Liver (tissue), 9 donors: ENCODE measurements around the gene ASIC2. TPM values are rescaled to one million over a fixed set of nuclear protein-coding genes. Genes with fewer than 3 reads are reported as not detected.

Experiments used
- DNase-seq: peaks from one replicate; pipeline ENCODE4 v3.0.0-alpha.2; 2017; ENCODE audit warnings: low spot score
- H3K27ac ChIP-seq, 2 donors: one replicate each; pipeline ENCODE4 v1.7.0; 2013; ENCODE audit warnings: inconsistent platforms in 2 of 2, low read length in 2 of 2, control low read depth in 1 of 2, low read depth in 1 of 2, mild to moderate bottlenecking in 1 of 2
- H3K27me3 ChIP-seq, 4 donors: one replicate each; pipeline versions ENCODE4 v1.6.1 to v1.7.0; 2013; ENCODE audit warnings: low read length in 3 of 4, inconsistent platforms in 1 of 4, mild to moderate bottlenecking in 1 of 4, moderate library complexity in 1 of 4; ENCODE audit not compliant: control insufficient read depth in 4 of 4, insufficient read depth in 4 of 4
- H3K36me3 ChIP-seq, 4 donors: one replicate each; pipeline versions ENCODE4 v1.6.1 to v1.7.0; 2013; ENCODE audit warnings: low read length in 3 of 4, mild to moderate bottlenecking in 3 of 4, low read depth in 1 of 4, moderate library complexity in 1 of 4; ENCODE audit not compliant: control insufficient read depth in 4 of 4, insufficient read depth in 3 of 4
- H3K4me1 ChIP-seq, 4 donors: one replicate each; pipeline versions ENCODE4 v1.6.1 to v1.7.0; 2013; ENCODE audit warnings: low read length in 3 of 4, mild to moderate bottlenecking in 3 of 4, moderate library complexity in 1 of 4; ENCODE audit not compliant: control insufficient read depth in 4 of 4, insufficient read depth in 4 of 4
- H3K4me3 ChIP-seq, 3 donors: one replicate each; pipeline versions ENCODE4 v1.6.1 to v1.7.0; 2013; ENCODE audit warnings: low read length in 3 of 3, control low read depth in 1 of 3, low read depth in 1 of 3, mild to moderate bottlenecking in 1 of 3
- H3K9ac ChIP-seq, 2 donors: one replicate each; pipeline ENCODE4 v1.7.0; 2013; ENCODE audit warnings: low read length in 2 of 2, mild to moderate bottlenecking in 2 of 2, moderate library complexity in 2 of 2, control low read depth in 1 of 2, low read depth in 1 of 2
- H3K9me3 ChIP-seq, 4 donors: one replicate each; pipeline versions ENCODE4 v1.6.1 to v1.7.0; 2013; ENCODE audit warnings: low read length in 3 of 4; ENCODE audit not compliant: control insufficient read depth in 4 of 4
- FOXA1 ChIP-seq: IDR thresholded peaks from 2 replicates; pipeline ENCODE4 v1.6.1; 2016; ENCODE audit warnings: antibody characterized with exemption
- FOXA2 ChIP-seq: IDR thresholded peaks from 2 replicates; pipeline ENCODE4 v1.6.1; 2016; ENCODE audit warnings: antibody characterized with exemption
- GABPA ChIP-seq, 2 donors: IDR thresholded peaks in 1 of 2; conservative IDR thresholded peaks in 1 of 2; 2 replicates each; pipeline ENCODE4 v1.6.1; 2016; ENCODE audit warnings: antibody characterized with exemption in 2 of 2, mild to moderate bottlenecking in 1 of 2, moderate library complexity in 1 of 2
- HNF4A ChIP-seq, 2 donors: conservative IDR thresholded peaks; 2 replicates each; pipeline ENCODE4 v1.6.1; 2016; ENCODE audit warnings: antibody characterized with exemption in 2 of 2, mild to moderate bottlenecking in 2 of 2
- HNF4G ChIP-seq: IDR thresholded peaks from 2 replicates; pipeline ENCODE4 v1.6.1; 2016; ENCODE audit warnings: antibody characterized with exemption
- JUND ChIP-seq, 2 donors: IDR thresholded peaks; 2 replicates each; pipeline ENCODE4 v1.6.1; 2016; ENCODE audit warnings: antibody characterized with exemption in 2 of 2
- MAX ChIP-seq: IDR thresholded peaks from 2 replicates; pipeline ENCODE4 v1.6.1; 2016; ENCODE audit warnings: antibody characterized with exemption
- RAD21 ChIP-seq, 2 donors: IDR thresholded peaks; 2 replicates each; pipeline ENCODE4 v1.6.1; 2016; ENCODE audit warnings: antibody characterized with exemption in 2 of 2, mild to moderate bottlenecking in 2 of 2
- REST ChIP-seq: IDR thresholded peaks from 2 replicates; pipeline ENCODE4 v1.6.1; 2016; ENCODE audit warnings: antibody characterized with exemption, mild to moderate bottlenecking
- RXRA ChIP-seq, 2 donors: IDR thresholded peaks; 2 replicates each; pipeline ENCODE4 v1.6.1; 2017 to 2018; ENCODE audit warnings: antibody characterized with exemption in 2 of 2, mild to moderate bottlenecking in 1 of 2
- SP1 ChIP-seq: IDR thresholded peaks from 2 replicates; pipeline ENCODE4 v1.6.1; 2018; ENCODE audit warnings: antibody characterized with exemption, mild to moderate bottlenecking
- TAF1 ChIP-seq: conservative IDR thresholded peaks from 2 replicates; pipeline ENCODE4 v1.6.1; 2016; ENCODE audit warnings: antibody characterized with exemption, mild to moderate bottlenecking
- YY1 ChIP-seq: IDR thresholded peaks from 2 replicates; pipeline ENCODE4 v1.6.1; 2016; ENCODE audit warnings: antibody characterized with exemption, mild to moderate bottlenecking
- ZBTB33 ChIP-seq: IDR thresholded peaks from 2 replicates; pipeline ENCODE4 v1.6.1; 2016; ENCODE audit warnings: antibody characterized with exemption
- WGBS: extraction: QIAGEN DNeasy Blood & Tissue Kit; methylation state at CpG from one replicate; pipeline ENCODE4 v1.1.7; 2013; 5-methylcytosine and 5-hydroxymethylcytosine counted together
- polyA plus RNA-seq, 2 donors: library from polyadenylated mRNA; stranded (reverse) in 1 of 2; unstranded in 1 of 2; fragments of 200-250 nt in 1 of 2; fragments of >200 nt in 1 of 2; fragmentation: Nextera tagmentation in 1 of 2; extraction: Ambion mirVana in 1 of 2; gene quantifications; one replicate each; pipeline versions ENCODE4 v1.2.1 to v1.2.3, GENCODE V29; 2013 to 2015
- total RNA-seq, 2 donors: library from RNA; depleted of rRNA; stranded (reverse); fragments of >200 nt; gene quantifications; one replicate each; pipeline ENCODE4 v1.2.3, GENCODE V29; 2014
- TF ChIP-seq, protein P1 (sequence below): fragments of 150-350 bp; IDR thresholded peaks from 2 replicates; pipeline ENCODE4 v1.5.1; 2017; ENCODE audit warnings: improper control_type of control experiment, low read depth, low read length; ENCODE audit not compliant: missing input control
- donor health status: healthy.
- donor health status: healthy.
- donor health status: healthy.
- donor health status: healthy.
- donor health status: healthy.

Gene ASIC2
- total and polyA plus RNA-seq, 4 donors: under 0.01 TPM; not detected in 3

DNA sequence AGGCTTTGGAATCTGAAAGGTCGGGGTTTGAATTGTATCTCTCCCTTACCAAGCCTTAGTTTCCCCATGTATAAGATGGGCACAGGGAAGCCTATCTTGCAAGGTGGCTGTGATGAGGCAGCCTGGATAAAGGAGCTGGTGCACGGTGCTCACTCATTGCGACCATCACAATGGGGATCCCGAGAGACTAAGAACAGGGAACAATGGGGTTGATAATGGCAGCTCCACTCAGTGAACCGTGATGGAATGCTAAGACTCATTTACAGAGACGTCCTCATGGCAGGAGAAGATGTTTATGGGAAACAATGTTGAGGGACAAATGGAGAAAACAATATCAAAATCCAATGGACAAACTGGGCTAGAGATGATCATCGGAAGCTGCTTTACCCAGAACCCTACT, 219.7 kb downstream of the ASIC2 start (continued):
- TF ChIP-seq REST (no peak), FOXA1 (no peak), JUND (IDR thresholded peaks at IDR 0.05) (no peak)

DNA sequence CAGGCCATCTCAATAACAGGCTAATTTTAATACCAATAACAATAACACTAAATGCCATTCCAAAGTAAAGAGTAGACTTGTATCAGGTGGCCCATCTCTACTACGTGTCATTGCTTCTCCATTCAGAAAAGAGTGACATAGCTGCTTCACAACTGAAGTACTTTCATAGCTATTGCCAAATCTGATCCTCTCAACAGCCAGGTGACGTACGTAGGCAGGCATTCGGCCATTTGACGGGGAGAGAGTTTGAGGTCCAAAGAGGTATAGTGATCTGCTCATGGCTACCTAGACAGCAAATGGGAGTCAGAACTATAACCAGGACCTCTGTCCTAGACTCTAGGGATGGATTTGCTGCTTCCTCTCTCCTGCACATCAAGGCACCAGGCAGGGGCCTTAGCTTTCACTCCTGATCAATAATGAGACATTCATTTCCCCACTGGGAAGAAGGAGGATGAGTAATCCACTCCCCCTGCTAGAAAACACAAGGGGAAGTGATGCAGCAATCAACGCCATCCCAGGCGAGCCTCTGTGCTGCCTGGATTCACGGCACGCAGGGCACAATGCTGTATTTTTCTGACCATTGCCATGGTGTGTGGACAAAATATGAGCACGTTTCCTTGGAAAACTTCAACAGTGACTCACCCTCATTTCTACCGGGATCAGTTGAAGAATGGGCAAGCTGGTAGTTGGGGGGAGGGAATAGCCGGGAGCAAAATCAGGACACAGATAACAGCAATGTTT, 220.5 kb downstream of the ASIC2 start:
- Histone ChIP-seq H3K27me3 (peaks cover 0 to 13% (median 1%) of the 10 kb centered on the region in 4 donors), H3K4me1 (no peaks in the 10 kb centered on the region), H3K4me3 (no peak overlapping the region), H3K9me3 (no peaks in the 10 kb centered on the region), H3K27ac (no peak overlapping the region), H3K36me3 (no peaks in the 10 kb centered on the region), H3K9ac (no peak overlapping the region)
- 73% methylated on average over 12 of the region's 12 CpGs for WGBS
- TF ChIP-seq YY1: no peak
- no peak for TF ChIP-seq JUND (IDR thresholded peaks at IDR 0.05)
- TF ChIP-seq RXRA (IDR thresholded peaks at IDR 0.05): no peak
- TF ChIP-seq FOXA2: no peak
- no peak for TF ChIP-seq HNF4A (conservative IDR thresholded peaks at IDR 0.05)
- TF ChIP-seq, protein P1, sequence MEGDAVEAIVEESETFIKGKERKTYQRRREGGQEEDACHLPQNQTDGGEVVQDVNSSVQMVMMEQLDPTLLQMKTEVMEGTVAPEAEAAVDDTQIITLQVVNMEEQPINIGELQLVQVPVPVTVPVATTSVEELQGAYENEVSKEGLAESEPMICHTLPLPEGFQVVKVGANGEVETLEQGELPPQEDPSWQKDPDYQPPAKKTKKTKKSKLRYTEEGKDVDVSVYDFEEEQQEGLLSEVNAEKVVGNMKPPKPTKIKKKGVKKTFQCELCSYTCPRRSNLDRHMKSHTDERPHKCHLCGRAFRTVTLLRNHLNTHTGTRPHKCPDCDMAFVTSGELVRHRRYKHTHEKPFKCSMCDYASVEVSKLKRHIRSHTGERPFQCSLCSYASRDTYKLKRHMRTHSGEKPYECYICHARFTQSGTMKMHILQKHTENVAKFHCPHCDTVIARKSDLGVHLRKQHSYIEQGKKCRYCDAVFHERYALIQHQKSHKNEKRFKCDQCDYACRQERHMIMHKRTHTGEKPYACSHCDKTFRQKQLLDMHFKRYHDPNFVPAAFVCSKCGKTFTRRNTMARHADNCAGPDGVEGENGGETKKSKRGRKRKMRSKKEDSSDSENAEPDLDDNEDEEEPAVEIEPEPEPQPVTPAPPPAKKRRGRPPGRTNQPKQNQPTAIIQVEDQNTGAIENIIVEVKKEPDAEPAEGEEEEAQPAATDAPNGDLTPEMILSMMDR: no peak
- TF ChIP-seq REST: no peak
- no peak for TF ChIP-seq HNF4G
- no peak for TF ChIP-seq TAF1
- no peak for TF ChIP-seq GABPA (IDR thresholded peaks at IDR 0.05 in 1 of 2, conservative IDR thresholded peaks at IDR 0.05 in 1 of 2)
- TF ChIP-seq FOXA1: no peak
- no peak for TF ChIP-seq SP1
- no peak for TF ChIP-seq MAX
- TF ChIP-seq ZBTB33: no peak
- TF ChIP-seq RAD21 (IDR thresholded peaks at IDR 0.05): no peak
- DNase-seq: no peak
